ENCODE measurements around the gene B9D2. TPM values are rescaled to one million over a fixed set of nuclear protein-coding genes. Genes with fewer than 3 reads are reported as not detected.

B9D2 gene
- total and polyA plus RNA-seq, 4 donors, result 2.4 to 9.3 (median 7.0) TPM

GRCh38 chr19:41309180-41310032, 54.5 kb downstream of the B9D2 start:
- peak overlapping the region; percentile 92 for H3K27ac ChIP-seq (ENCODE audit: low read depth, low read length)
- 29% methylated on average over 25 of the region's 26 CpGs for WGBS (ENCODE audit: insufficient coverage)

GRCh38 chr19:41308450-41309179, 55.3 kb downstream of the B9D2 start:
- H3K4me1 ChIP-seq (ENCODE audit: control insufficient read depth, insufficient read depth, low read length), result peaks cover 32% of the 10 kb centered on the region

More at GRCh38 chr19:41309180-41310032, 54.5 kb downstream of the B9D2 start:
- DNase-seq (ENCODE audit: low read depth in 4 of 6, low spot score in 6 of 6), result no peak
- Histone ChIP-seq H3K9me3 (ENCODE audit: control insufficient read depth, insufficient read depth, low read length) (no peaks in the 10 kb centered on the region), H3K36me3 (ENCODE audit: control insufficient read depth, insufficient read depth, low read length) (peaks cover 50% of the 10 kb centered on the region), H3K4me3 (ENCODE audit: low read depth, low read length) (peak overlapping the region; percentile 81), H3K27me3 (ENCODE audit: control insufficient read depth, insufficient read depth, low read length) (no peaks in the 10 kb centered on the region), H3K4me1 (ENCODE audit: control insufficient read depth, insufficient read depth, low read length) (peaks cover 32% of the 10 kb centered on the region)

GRCh38 chr19:41307954-41308449, 55.9 kb downstream of the B9D2 start:
- 35% methylated on average over 2 of the region's 4 CpGs for WGBS (ENCODE audit: insufficient coverage)
- Histone ChIP-seq H3K27me3 (ENCODE audit: control insufficient read depth, insufficient read depth, low read length) (no peaks in the 10 kb centered on the region), H3K27ac (ENCODE audit: low read depth, low read length) (peak overlapping the region; percentile 63), H3K36me3 (ENCODE audit: control insufficient read depth, insufficient read depth, low read length) (peaks cover 51% of the 10 kb centered on the region), H3K4me3 (ENCODE audit: low read depth, low read length) (no peak overlapping the region), H3K9me3 (ENCODE audit: control insufficient read depth, insufficient read depth, low read length) (no peaks in the 10 kb centered on the region), H3K4me1 (ENCODE audit: control insufficient read depth, insufficient read depth, low read length) (peaks cover 32% of the 10 kb centered on the region)
- DNase-seq (ENCODE audit: low read depth in 4 of 6, low spot score in 6 of 6), result no peak

More at GRCh38 chr19:41308450-41309179, 55.3 kb downstream of the B9D2 start:
- Histone ChIP-seq H3K9me3 (ENCODE audit: control insufficient read depth, insufficient read depth, low read length) (no peaks in the 10 kb centered on the region), H3K36me3 (ENCODE audit: control insufficient read depth, insufficient read depth, low read length) (peaks cover 51% of the 10 kb centered on the region), H3K27me3 (ENCODE audit: control insufficient read depth, insufficient read depth, low read length) (no peaks in the 10 kb centered on the region), H3K27ac (ENCODE audit: low read depth, low read length) (peak overlapping the region; percentile 92), H3K4me3 (ENCODE audit: low read depth, low read length) (no peak overlapping the region)
- DNase-seq (ENCODE audit: low read depth in 4 of 6, low spot score in 6 of 6), result peak; percentile 86 to 98 (median 93)
- 12% methylated on average over 5 of the region's 8 CpGs for WGBS (ENCODE audit: insufficient coverage)

GRCh38 chr19:41307090-41307875, 56.7 kb downstream of the B9D2 start:
- no peak for DNase-seq (ENCODE audit: low read depth in 4 of 6, low spot score in 6 of 6)
- WGBS (ENCODE audit: insufficient coverage), result 73% methylated on average over 2 of the region's 8 CpGs
- Histone ChIP-seq H3K27ac (ENCODE audit: low read depth, low read length) (no peak overlapping the region), H3K27me3 (ENCODE audit: control insufficient read depth, insufficient read depth, low read length) (no peaks in the 10 kb centered on the region), H3K4me3 (ENCODE audit: low read depth, low read length) (no peak overlapping the region), H3K9me3 (ENCODE audit: control insufficient read depth, insufficient read depth, low read length) (no peaks in the 10 kb centered on the region), H3K36me3 (ENCODE audit: control insufficient read depth, insufficient read depth, low read length) (peaks cover 52% of the 10 kb centered on the region), H3K4me1 (ENCODE audit: control insufficient read depth, insufficient read depth, low read length) (peaks cover 32% of the 10 kb centered on the region)

GRCh38 chr19:41305927-41306793, 57.8 kb downstream of the B9D2 start:
- peaks cover 26% of the 10 kb centered on the region for H3K4me1 ChIP-seq (ENCODE audit: control insufficient read depth, insufficient read depth, low read length)
- no peak overlapping the region for H3K27ac ChIP-seq (ENCODE audit: low read depth, low read length)
- 78% methylated on average over 13 of the region's 13 CpGs for WGBS (ENCODE audit: insufficient coverage)
- no peaks in the 10 kb centered on the region for H3K9me3 ChIP-seq (ENCODE audit: control insufficient read depth, insufficient read depth, low read length)
- H3K27me3 ChIP-seq (ENCODE audit: control insufficient read depth, insufficient read depth, low read length), result no peaks in the 10 kb centered on the region
- no peak for DNase-seq (ENCODE audit: low read depth in 4 of 6, low spot score in 6 of 6)
- H3K4me3 ChIP-seq (ENCODE audit: low read depth, low read length), result no peak overlapping the region
- H3K36me3 ChIP-seq (ENCODE audit: control insufficient read depth, insufficient read depth, low read length), result peaks cover 64% of the 10 kb centered on the region

- Histone ChIP-seq H3K27me3 (ENCODE audit: control insufficient read depth, insufficient read depth, low read length) (no peaks in the 10 kb centered on the region), H3K27ac (ENCODE audit: low read depth, low read length) (no peak overlapping the region), H3K36me3 (ENCODE audit: control insufficient read depth, insufficient read depth, low read length) (peaks cover 72% of the 10 kb centered on the region), H3K4me3 (ENCODE audit: low read depth, low read length) (no peak overlapping the region), H3K9me3 (ENCODE audit: control insufficient read depth, insufficient read depth, low read length) (no peaks in the 10 kb centered on the region), H3K4me1 (ENCODE audit: control insufficient read depth, insufficient read depth, low read length) (peaks cover 22% of the 10 kb centered on the region)
- 96% methylated on average over 3 of the region's 4 CpGs for WGBS (ENCODE audit: insufficient coverage)
- no peak for DNase-seq (ENCODE audit: low read depth in 4 of 6, low spot score in 6 of 6)
Measured at GRCh38 chr19:41304706-41305483, 59.1 kb downstream of the B9D2 start.

Data from spinal cord (tissue), 10 donors.